ENCODE results near the gene CD248.

CD248 gene

DNA sequence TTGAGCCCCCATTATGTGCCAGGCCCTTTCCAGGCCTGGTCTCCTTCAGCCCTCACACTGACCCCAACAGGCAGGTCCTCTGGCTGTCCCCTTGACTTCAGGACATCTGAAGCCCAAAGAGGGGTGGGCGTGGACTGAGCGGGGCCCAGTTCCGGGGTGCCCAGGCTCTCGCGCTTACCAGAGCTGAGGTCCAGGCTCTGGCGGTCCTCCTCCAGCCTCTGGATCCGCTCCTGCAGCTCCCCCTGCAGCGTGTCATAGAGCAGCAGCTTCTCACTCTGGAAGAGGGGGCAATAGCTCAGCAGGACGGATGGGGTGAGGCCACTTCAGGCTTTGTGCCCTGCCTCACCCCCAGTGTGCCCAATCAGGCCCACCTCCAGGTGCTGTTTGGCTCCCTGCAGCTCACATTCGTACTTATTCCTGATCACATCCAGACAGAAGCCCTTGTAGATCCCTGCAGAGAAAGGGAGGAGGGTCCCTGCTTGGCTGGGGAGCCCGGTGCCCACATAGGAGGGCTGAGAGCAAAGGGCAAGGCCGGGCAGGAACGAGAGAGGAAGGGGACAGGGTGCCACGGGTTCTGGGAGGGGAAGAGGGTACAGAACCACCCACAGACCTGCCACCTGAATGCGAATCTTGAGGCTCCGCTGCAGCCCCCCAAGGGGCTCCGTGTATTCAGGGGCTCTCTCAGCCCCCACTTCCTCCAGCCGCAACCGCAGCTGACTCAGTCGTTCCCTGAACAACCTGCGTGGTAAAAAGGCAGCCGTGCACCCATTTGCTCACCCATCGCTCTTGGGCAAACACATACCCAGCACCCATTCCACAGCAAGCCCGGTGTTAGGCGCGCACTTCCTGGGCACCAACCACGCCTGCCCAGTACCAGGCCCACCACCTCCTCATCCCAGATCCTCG is 24.0 kb upstream of the CD248 start:
- DNase-seq (ENCODE audit: low read depth, low spot score) = no peak

DNA sequence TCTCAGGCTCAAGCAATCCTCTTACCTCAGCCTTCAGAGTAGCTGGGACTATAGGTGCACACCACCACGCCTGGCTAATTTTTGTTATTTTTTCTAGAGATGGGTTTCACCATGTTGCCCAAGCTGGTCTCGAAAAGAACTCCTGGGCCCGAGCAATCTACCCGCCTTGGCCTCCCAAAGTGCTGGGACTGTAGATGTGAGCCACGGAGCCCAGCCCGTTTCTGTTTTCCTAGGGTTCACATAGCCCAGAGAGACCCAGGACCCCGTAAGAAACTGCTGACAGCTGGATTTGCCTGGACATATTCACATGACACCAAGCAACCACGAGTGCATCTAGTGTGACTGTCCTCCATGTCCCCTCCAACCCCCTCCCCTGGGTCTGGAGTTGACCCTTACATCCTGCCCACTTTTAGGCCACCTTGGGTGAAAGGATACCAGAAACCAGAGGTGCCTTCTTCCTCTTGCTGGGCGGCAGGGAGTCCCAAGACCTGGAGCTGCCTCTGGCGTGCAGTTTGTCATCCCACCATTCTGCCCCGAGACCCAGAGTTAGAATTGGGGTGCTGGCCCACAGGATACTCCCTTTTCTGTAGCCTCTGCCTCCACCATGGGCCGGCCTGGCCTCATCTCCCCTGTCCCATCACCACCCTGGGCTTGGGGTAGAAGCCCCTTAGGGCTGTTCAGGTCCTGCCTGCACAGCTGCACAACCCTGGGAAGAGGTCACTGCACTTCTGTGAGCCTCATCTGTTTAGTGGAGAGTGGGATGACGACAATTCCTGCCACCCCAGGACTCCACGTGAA is 23.0 kb upstream of the CD248 start:
- no peak for DNase-seq (ENCODE audit: low read depth, low spot score)

DNA sequence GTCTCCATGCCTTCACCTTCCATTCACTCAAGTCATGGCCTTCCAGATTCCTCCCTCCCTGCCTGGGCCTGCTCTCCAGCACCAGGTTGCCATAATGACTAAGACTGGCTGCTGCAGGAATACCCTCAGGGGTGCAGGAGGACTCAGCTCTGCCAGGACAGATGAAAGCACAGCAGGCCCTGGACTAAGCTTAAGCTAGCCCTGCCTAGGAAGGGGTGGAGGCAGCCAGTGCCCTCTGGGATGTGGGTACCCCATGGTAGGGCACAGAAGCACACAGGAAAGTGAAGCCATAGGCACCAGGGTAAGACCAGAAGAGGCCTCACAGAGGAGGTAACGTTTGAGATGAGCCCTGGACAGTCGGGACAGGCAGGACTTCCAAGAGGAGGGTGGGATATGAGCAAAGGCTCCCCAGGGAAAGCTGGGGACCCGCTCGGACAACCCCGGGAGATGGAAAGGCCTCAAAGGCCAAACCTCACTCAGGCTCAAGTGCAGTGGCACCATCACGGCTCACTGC is 22.4 kb upstream of the CD248 start:
- no peak for DNase-seq (ENCODE audit: low read depth, low spot score)

DNA sequence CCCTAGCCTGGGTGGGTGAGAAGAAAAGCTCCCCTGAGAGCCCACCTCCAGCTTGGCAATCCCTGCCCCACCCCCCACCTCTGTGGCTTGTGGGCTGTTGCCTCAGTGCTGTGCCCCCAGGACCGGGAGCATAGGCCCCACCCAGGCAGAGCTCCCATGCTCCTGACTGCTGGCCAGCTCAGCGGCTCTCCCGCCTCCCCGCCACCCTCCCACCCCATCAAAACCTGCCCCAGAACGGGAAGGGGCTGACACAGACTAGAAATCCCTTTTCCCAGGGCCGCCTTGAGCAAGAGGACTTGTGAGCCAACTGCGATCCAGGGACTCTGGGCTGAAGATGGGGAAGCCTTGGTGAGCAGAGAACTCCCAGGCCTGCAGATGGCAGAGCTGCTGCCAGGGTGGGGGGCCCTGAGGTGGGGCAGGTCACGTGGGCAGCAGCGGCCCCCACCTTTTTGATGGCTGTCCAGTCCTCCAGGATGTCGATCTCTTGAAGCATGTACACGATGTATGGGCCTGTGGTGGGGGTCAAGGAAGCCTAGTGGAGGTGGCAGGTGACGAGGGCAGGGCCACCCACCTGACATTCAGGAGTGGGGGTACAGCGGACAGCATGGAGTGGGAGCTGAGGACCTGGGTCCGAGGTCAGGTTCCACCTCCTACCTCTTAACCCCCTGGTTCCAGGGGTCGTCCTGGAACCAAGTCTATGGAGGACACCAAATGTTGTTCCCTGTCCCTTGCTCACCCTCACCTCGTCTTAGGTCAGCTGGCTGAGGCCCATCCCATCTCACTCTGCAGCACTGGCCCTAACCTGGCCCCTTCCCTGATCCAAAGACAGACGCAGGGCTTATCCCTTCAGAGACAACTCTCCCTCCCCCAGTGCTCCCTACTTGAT is 21.7 kb upstream of the CD248 start:
- DNase-seq (ENCODE audit: low read depth, low spot score) = no peak

DNA sequence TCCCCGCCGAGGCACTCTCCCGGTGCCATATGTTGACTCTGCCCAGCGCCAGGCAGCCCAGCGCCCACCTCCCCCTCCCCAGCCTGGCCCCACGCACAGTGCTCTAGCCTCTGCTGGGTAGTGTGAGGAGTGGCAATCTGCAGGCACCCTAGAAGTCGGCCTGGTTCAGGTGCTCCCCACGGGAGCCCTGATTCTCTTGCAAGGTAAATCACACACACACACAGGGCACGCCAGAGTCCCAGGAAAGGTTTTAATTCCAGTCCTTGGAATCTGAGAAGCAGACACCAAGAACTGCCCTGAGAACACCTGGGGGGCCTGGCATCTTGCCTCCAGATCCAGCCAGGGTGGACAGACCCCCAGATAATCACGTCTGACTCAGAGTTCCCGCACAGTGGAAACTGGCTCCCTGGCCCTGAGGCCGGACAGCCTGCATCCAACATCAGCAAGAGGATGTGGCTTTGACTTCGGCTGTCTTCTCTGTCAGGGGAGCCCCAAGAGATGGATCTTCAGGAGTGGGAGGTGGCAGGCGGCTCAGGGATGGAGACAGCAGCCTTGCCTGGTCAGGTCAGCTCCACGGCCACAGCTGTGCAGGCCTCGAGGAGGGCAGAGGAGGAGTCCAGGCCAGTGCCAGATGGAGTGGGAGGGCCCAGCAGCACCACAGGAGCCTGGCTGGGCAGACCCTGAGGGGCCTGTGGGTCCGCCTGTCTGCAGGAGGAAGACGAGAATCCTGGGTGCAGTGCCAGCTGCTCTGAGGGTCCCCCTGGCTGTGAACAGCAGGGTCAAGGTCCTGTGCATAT is 20.5 kb upstream of the CD248 start:
- peak; percentile 48 for DNase-seq (ENCODE audit: low read depth, low spot score)

DNA sequence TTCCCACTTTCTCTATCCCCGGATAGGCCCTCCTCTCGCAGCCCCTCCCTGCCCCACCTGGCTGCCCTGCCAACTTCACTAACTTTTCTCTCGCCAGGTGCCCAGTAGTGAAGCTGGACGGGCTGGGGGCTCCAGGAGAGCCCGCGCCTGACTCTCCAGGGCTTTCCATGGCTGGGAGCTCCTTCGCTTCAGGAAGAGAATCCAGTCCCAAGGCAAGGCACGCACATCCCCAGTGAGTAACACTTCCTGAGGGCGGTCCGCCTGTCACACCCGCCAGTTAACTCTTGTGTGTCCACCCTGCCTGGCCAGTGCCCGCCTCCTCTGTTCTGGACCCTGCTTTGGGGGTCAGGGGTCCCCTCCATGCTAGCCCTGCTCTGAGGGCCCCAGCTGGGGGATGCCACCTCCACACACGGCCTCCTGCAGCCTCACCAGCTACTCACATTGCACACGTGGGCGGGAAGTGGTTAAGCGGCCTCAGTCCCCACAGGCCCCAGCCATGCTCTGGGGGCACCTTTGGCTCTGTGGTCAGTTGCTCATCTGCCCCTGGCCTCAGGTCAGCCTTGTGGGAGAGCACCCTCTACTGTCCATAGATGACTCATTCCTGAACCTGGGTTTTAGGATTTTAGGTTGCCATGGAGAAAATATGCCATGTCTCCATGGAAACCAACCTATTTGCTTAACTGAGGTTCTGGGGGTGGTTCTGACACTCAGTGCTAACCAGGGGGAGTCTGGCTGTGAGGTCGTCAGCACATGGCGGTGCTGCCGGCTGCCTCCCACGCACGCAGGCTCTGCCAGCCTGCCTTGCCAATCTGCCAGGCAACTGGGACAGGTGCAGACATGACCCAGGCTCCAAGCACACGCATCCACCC is 19.6 kb upstream of the CD248 start, which contains the start of gene RIN1:
TSS of gene RIN1 (minus strand) at position 201 of the 869 bp plus-strand sequence. CDS start at position 169, 32 bp downstream.
- peak; percentile 90 for DNase-seq (ENCODE audit: low read depth, low spot score)

DNA sequence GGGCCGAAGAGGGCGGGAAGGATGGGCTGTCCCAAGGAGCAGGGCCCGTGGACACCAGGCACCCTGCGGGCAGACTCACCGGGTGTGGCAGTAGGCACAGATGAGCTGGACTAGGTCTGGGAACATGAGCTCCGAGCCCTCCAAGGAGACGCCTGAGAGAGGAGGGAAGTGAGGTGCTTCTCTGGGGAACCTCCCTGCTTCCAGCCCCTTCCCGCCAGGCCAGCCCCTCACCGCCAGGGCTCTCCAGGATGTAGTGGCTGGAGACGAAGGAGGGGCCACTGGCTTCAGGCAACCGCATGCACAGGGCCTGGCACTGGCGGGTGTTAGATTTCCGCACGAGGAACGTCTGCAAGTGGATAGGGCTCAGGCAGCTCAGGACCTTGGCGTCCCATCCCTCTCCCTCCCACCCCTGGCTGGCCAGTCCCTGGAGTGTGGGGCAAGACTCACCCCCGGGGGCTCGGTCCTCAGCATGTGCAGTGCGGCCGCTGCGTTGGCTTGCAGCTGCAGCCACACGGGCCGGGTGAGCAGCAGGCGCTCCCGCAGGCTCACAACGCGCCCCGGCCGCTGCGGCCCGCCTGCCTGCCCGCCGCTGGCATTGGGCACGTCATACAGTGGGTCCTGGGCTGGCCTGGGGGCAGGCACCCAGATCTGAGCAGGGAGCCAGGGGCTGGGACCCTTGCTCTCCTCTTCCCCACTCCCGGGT is 18.8 kb upstream of the CD248 start:
- peak; percentile 67 for DNase-seq (ENCODE audit: low read depth, low spot score)

DNA sequence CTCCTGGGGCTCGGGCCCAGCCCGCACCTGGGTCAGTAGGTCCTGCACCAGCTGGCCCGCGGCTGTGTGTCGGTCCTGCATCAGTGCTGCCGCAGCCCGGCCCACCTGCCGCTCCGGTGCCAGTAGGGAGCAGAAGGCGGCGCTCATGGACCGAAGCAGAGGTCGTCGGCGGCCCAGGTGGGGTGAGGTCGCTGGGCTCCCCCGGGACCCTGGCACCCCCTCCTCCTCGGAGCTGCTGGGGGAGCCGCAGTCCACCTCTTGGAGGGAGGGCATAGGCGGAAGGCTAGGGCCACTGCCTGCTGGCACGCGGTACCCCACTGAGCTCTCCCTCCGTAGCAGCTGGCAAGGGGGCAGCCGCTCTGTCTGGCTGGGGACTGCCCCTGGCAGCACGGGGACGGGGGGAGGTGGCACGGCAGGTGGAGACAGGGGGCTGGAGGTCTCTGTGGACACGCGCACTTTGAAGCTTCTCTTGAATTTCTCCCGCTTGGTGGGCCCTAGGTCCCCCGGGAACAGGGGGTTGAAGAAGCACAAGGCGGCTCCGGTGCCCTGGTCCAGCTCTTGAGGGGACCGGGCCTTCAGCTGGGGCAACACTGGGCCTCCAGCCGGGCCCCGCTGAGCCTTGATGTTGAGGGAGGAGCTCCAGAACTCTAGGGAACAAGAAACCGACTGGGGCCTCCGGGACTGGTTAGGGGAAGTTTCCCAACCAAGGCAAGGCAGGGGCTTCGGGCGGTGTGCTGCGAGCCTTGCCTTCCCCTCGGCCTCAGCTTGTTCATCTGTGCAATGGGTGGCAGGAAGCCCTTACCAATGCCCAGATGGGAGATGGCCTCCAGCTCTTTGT is 18.0 kb upstream of the CD248 start:
- DNase-seq (ENCODE audit: low read depth, low spot score) = no peak

DNA sequence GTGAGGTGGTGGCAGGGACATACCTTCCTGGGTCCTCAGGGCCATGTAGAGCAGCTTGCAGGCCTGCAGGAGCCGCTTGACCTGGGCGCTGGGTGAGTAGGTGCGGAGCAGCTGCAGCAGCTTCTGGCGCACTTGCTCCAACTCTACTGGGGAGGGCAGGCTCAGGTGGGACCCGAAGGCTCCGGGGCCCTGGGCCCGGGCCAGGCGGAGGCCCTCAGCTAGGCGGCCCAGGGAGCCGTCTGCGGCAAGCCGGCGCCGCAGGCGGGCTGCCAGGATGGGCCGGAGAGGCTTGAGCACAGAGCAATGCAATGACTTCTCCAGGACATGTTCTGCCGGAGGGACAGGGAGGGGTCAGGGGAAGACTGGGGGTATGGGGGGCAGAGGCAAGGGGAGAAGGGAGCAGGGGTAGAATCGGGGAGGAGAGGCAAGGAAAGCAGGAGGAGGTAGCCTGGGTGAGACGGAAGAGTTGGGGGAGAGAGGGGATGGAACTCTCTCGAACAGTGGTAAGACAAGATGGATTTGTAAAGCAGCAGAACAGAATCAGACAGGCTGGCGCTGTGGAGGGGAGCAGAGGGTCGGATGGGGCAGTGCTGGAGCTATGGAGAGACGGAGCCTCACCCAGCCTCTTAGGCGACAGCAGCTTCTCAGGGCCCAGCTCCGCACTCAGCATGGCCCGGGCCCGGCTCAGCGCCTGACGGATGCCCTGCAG is 17.2 kb upstream of the CD248 start:
- DNase-seq (ENCODE audit: low read depth, low spot score) = no peak

DNA sequence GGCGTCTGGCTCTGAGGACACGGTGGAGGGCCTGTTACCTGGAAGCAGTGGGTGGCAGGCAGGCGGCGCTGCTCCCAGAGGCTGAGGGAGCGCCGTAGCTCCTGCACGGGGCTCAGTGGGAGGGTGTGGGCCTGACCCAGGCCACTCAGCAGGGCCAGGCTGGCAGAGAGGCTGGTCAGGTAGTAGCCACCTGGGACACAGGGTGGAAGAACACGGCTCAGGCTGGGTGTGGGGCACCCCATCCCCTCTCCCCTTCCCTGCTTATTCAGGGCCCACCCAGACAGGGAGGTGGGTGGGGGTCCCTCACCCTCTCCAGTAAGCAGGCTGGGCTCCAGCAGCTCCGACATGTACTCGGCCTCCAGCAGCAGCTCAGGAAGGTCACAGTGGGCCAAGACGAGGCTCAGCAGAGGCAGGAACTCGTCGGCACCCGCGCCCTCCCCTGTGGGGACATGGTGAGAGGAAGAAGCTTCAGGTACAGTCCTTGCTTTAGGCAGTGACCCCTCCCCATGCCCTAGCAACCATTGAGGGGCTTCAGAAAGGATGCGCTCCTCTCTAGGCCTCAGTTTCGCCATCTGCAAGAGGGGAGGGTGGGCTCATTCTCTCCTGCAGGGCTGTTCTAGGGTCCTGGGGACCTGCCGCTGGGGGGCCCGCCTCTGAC is 16.5 kb upstream of the CD248 start:
- DNase-seq (ENCODE audit: low read depth, low spot score) = no peak

DNA sequence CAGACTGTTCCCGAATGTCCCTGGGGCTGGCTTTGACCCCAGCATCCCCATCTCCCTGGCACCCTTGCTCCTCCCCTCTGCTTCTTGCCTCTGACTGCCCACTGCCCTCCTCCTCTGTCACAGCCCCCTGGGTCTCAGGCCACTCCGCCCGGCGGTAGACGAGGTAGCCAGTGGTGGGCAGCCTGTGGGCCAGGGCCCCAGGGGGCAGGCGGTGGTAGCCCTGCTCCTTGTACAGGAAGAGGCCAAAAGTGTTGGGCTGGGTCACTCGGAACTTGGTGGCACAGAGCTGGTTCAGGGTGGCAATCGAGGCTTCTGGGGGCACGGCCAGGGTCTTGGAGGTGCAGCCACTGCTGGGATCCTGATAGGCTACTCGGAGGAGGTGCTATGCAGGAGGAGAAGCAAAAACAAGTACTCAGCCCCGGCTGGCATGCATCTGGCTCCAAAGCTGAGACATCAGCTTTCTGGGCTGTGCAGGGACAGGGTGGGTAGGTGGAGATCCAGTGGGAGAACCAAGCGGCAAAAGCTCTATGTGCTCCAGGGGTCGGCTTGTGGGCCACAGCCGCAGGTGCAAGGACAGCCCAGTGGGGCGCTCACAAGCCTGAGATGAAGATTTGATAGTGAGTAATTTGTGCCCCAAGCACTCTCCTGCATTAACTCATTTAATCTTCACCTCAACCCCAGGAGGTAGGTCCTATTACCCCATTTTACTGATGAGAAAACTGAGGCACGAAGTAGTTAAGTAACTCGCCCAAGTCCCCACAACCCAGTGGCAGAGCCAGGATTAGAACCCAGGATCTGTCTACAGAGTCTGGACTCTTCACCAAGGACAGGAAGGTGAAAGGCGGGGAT is 15.8 kb upstream of the CD248 start:
- DNase-seq (ENCODE audit: low read depth, low spot score) = no peak

DNA sequence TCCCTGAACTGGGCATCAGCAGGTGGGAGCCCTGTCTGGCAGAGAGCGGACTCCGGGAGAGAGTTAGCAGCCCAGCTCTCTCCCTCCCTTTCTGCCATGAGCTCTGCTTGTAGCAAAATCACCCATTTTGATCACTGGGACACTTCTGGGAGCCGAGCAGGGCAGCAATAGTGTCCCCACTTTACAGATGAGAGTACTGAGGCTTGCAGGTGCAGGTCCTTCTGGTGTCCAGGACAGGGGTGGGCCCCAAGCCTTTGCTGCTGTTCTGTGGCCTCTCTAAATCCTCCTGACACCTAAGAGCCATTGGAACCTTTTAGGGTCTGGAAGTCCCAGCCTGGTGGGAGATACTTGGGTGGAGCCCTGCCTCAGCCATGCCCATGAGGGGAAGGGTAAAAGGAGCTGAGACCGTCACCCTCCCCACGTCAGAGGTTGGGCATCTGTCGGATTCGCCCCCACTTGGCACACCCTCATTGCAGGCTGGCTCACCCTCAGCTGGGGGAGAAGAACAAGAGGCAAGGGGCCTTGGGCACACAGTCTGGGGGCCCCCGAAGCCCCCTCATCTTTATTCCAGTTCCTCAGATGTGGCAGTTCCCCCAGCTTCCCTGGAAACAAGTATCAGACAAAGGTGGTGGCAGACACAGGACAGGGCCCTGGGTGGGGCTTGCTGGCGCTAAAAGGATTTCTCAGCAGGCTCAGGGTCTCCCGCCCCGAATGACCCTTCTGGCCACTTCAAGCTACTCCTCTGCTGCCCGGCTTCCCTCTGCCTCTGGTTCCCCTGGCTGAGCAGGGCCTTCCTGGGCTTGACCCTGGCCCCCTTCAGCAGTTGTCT is 14.9 kb upstream of the CD248 start:
- DNase-seq (ENCODE audit: low read depth, low spot score) = no peak

DNA sequence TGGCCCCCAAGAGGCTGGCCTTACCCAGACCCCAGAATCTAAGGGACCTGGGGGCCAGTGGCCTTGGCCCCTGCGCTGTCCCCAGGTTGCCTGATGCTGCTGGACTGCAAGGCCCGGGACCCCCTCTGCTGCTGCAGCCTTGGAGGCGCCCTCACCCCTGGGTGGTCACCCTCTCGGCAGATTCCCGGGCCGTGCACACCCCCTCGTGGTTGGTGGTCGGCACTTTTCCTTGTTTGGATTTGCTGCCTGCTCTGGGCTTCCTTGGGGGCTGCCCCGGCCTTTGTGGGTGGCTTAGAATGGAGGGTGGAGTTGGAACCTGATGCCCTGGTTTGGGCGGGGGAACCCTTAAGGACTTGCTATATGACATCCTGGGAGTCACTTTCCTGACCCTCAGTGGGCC is 14.1 kb upstream of the CD248 start:
- no peak for DNase-seq (ENCODE audit: low read depth, low spot score)

DNA sequence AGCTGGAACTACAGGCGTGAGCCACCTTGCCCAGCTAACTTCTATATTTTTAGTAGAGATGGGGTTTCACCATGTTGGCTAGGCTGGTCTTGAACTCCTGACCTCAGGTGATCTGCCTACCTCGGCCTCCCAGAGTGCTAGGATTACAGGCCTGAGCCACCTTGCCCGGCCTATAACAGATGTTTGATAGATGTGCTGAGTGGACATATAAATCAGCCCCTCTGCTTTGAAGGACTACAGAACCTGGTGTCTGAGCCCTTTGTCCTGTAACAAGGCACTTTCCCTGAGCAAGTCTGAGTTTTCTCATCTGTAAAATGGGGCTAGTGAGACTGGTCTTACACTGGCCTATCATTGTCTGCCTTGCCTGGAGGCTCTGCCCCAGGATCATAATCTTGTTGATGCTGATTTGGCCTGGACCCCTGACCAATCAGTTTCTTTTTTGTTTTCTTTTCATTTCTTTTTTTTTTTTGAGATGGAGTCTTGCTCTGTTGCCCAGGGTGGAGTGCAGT is 12.4 kb upstream of the CD248 start:
- DNase-seq (ENCODE audit: low read depth, low spot score) = no peak
